Neural progenitor cell (in vitro differentiated cells): ENCODE data around the gene TIAM1. TPM values are rescaled to one million over a fixed set of nuclear protein-coding genes. Genes with fewer than 3 reads are reported as not detected.

Source experiments
- DNase-seq: peaks from one replicate; pipeline ENCODE4 v3.0.0-alpha.2; 2016; ENCODE audit warnings: low spot score
- H2AFZ ChIP-seq: fragments of 200-600 bp; sonication (generic); replicated peaks from 2 replicates; pipeline ENCODE4 v1.6.1; 2016; ENCODE audit warnings: antibody characterized with exemption
- H3F3A ChIP-seq: fragments of 200-600 bp; sonication (generic); 2 replicates; pipeline ENCODE4 v1.6.1; 2016; ENCODE audit warnings: antibody characterized with exemption, low read depth
- H3K27ac ChIP-seq: fragments of 200-600 bp; sonication (generic); 2 replicates; pipeline ENCODE4 v1.5.1; 2016; ENCODE audit warnings: mild to moderate bottlenecking
- H3K27me3 ChIP-seq: fragments of 200-600 bp; sonication (generic); 2 replicates; pipeline ENCODE4 v1.6.1; 2016; ENCODE audit warnings: mild to moderate bottlenecking, moderate library complexity
- H3K36me3 ChIP-seq: fragments of 200-600 bp; sonication (generic); 2 replicates; pipeline ENCODE4 v1.5.1; 2016
- H3K4me1 ChIP-seq: fragments of 200-600 bp; sonication (generic); 2 replicates; pipeline ENCODE4 v1.6.1; 2016; ENCODE audit warnings: mixed run types
- H3K4me2 ChIP-seq: fragments of 200-600 bp; sonication (generic); 2 replicates; pipeline ENCODE4 v1.6.1; 2016
- H3K4me3 ChIP-seq: fragments of 200-600 bp; sonication (generic); 2 replicates; pipeline ENCODE4 v1.5.1; 2016
- H3K79me2 ChIP-seq: fragments of 200-600 bp; sonication (generic); 2 replicates; pipeline ENCODE4 v1.6.1; 2016; ENCODE audit warnings: low read depth
- H3K9ac ChIP-seq: fragments of 200-600 bp; sonication (generic); 2 replicates; pipeline ENCODE4 v1.6.1; 2016
- H3K9me3 ChIP-seq: fragments of 200-600 bp; sonication (generic); 2 replicates; pipeline ENCODE4 v1.5.1; 2016; ENCODE audit warnings: low read depth
- H4K20me1 ChIP-seq: fragments of 200-600 bp; sonication (generic); 2 replicates; pipeline ENCODE4 v1.6.1; 2016; ENCODE audit warnings: low read depth
- H3K27ac Mint-ChIP-seq: 3 replicates; pipeline ENCODE4 v1.8.0; 2021; ENCODE audit warnings: mixed read lengths
- H3K27me3 Mint-ChIP-seq: 2 replicates; pipeline ENCODE4 v1.8.0; 2022; ENCODE audit warnings: low read depth, mild to moderate bottlenecking, inconsistent platforms, moderate library complexity, mixed read lengths; ENCODE audit not compliant: insufficient read depth
- H3K36me3 Mint-ChIP-seq: 3 replicates; pipeline ENCODE4 v1.8.0; 2021; ENCODE audit warnings: mixed read lengths
- H3K4me1 Mint-ChIP-seq: 3 replicates; pipeline ENCODE4 v1.8.0; 2021; ENCODE audit warnings: mixed read lengths
- H3K4me3 Mint-ChIP-seq: 3 replicates; pipeline ENCODE4 v1.8.0; 2021; ENCODE audit warnings: mild to moderate bottlenecking, moderate library complexity, mixed read lengths
- H3K9me3 Mint-ChIP-seq: 3 replicates; pipeline ENCODE4 v1.8.0; 2020; ENCODE audit warnings: mixed read lengths
- CTCF ChIP-seq: fragments of 200-600 bp; sonication (generic); IDR thresholded peaks from 2 replicates; pipeline ENCODE4 v1.5.1; 2017; ENCODE audit warnings: antibody characterized with exemption, mild to moderate bottlenecking
- EZH2 ChIP-seq: fragments of 200-600 bp; sonication (generic); IDR thresholded peaks from 2 replicates; pipeline ENCODE4 v1.6.1; 2017; ENCODE audit warnings: antibody characterized with exemption, mild to moderate bottlenecking, moderate library complexity
- EZH2phosphoT487 ChIP-seq: fragments of 200-600 bp; sonication (generic); IDR thresholded peaks from 2 replicates; pipeline ENCODE4 v1.6.1; 2017; ENCODE audit warnings: antibody characterized with exemption
- total RNA-seq: library from RNA; depleted of rRNA; stranded (reverse); fragments of >200 nt; gene quantifications from 2 replicates; pipeline ENCODE4 v1.2.3, GENCODE V29; 2015; ENCODE audit warnings: low replicate concordance

TIAM1 gene
- total RNA-seq, 1 donor from 2014 or later, result 27.2 TPM

- Histone ChIP-seq H3K9ac (no peak overlapping the region), H3K4me1 (no peaks in the 10 kb centered on the region), H2AFZ (no peak overlapping the region), H3K36me3 (no peaks in the 10 kb centered on the region), H3K27ac (no peak overlapping the region), H3F3A (no peaks in the 10 kb centered on the region), H3K9me3 (no peaks in the 10 kb centered on the region), H4K20me1 (no peaks in the 10 kb centered on the region), H3K79me2 (no peaks in the 10 kb centered on the region), H3K27me3 (no peaks in the 10 kb centered on the region), H3K4me2 (no peak overlapping the region), H3K4me3 (no peak overlapping the region)
- TF ChIP-seq EZH2phosphoT487 (no peak), EZH2 (no peak), CTCF (no peak)
- Mint-ChIP-seq H3K4me3 (no peak overlapping the region), H3K4me1 (peaks cover 4% of the 10 kb centered on the region), H3K36me3 (peaks cover 35% of the 10 kb centered on the region), H3K27ac (no peak overlapping the region), H3K9me3 (no peaks in the 10 kb centered on the region), H3K27me3 (no peaks in the 10 kb centered on the region)
- no peak for DNase-seq
These were observed 70.8 kb downstream of the TIAM1 start for GRCh38 chr21:31273278-31273677.

- no peaks in the 10 kb centered on the region for H3K36me3 ChIP-seq
- H3K4me1 ChIP-seq, result no peaks in the 10 kb centered on the region
- no peaks in the 10 kb centered on the region for H4K20me1 ChIP-seq
- Mint-ChIP-seq H3K27me3 (no peaks in the 10 kb centered on the region), H3K36me3 (peaks cover 27% of the 10 kb centered on the region), H3K4me3 (no peak overlapping the region), H3K27ac (no peak overlapping the region), H3K9me3 (no peaks in the 10 kb centered on the region), H3K4me1 (peaks cover 2% of the 10 kb centered on the region)
- no peaks in the 10 kb centered on the region for H3F3A ChIP-seq
- no peaks in the 10 kb centered on the region for H3K79me2 ChIP-seq
- DNase-seq, result no peak
- TF ChIP-seq CTCF (no peak), EZH2phosphoT487 (no peak), EZH2 (no peak)
- no peak overlapping the region for H3K9ac ChIP-seq
- no peaks in the 10 kb centered on the region for H3K9me3 ChIP-seq
- H3K4me3 ChIP-seq, result no peak overlapping the region
- H3K27ac ChIP-seq, result no peak overlapping the region
- no peak overlapping the region for H2AFZ ChIP-seq
- H3K27me3 ChIP-seq, result no peaks in the 10 kb centered on the region
- no peak overlapping the region for H3K4me2 ChIP-seq
These were observed 76.0 kb downstream of the TIAM1 start for GRCh38 chr21:31268090-31268489.

- H3K4me3 ChIP-seq, result no peak overlapping the region
- H3K79me2 ChIP-seq, result no peaks in the 10 kb centered on the region
- Mint-ChIP-seq H3K27me3 (no peaks in the 10 kb centered on the region), H3K9me3 (no peaks in the 10 kb centered on the region), H3K4me3 (no peak overlapping the region), H3K4me1 (peaks cover 2% of the 10 kb centered on the region), H3K36me3 (peaks cover 27% of the 10 kb centered on the region), H3K27ac (no peak overlapping the region)
- H3K9ac ChIP-seq, result no peak overlapping the region
- DNase-seq, result no peak
- no peak overlapping the region for H3K4me2 ChIP-seq
- H3K27me3 ChIP-seq, result no peaks in the 10 kb centered on the region
- H3K36me3 ChIP-seq, result no peaks in the 10 kb centered on the region
- H3K4me1 ChIP-seq, result no peaks in the 10 kb centered on the region
- H4K20me1 ChIP-seq, result no peaks in the 10 kb centered on the region
- no peak overlapping the region for H3K27ac ChIP-seq
- no peaks in the 10 kb centered on the region for H3F3A ChIP-seq
- TF ChIP-seq EZH2 (no peak), CTCF (no peak)
- H2AFZ ChIP-seq, result no peak overlapping the region
- no peaks in the 10 kb centered on the region for H3K9me3 ChIP-seq
These were observed 76.4 kb downstream of the TIAM1 start for GRCh38 chr21:31267644-31268043.

- H3K9ac ChIP-seq, result no peak overlapping the region
- H3K4me1 ChIP-seq, result no peaks in the 10 kb centered on the region
- no peak overlapping the region for H3K27ac ChIP-seq
- H3K9me3 ChIP-seq, result no peaks in the 10 kb centered on the region
- H2AFZ ChIP-seq, result no peak overlapping the region
- Mint-ChIP-seq H3K4me1 (peaks cover 2% of the 10 kb centered on the region), H3K9me3 (no peaks in the 10 kb centered on the region), H3K4me3 (no peak overlapping the region), H3K27me3 (no peaks in the 10 kb centered on the region), H3K36me3 (peaks cover 28% of the 10 kb centered on the region), H3K27ac (no peak overlapping the region)
- no peaks in the 10 kb centered on the region for H3F3A ChIP-seq
- TF ChIP-seq EZH2phosphoT487 (no peak), CTCF (no peak), EZH2 (no peak)
- H3K79me2 ChIP-seq, result peaks cover under 1% of the 10 kb centered on the region
- H3K4me3 ChIP-seq, result no peak overlapping the region
- DNase-seq, result no peak
- no peaks in the 10 kb centered on the region for H3K36me3 ChIP-seq
- H3K4me2 ChIP-seq, result no peak overlapping the region
- no peaks in the 10 kb centered on the region for H4K20me1 ChIP-seq
- H3K27me3 ChIP-seq, result no peaks in the 10 kb centered on the region
These were observed 77.8 kb downstream of the TIAM1 start for GRCh38 chr21:31266241-31266640.
